ENCODE results near the gene P2RY8. TPM values are rescaled to one million over a fixed set of nuclear protein-coding genes. Genes with fewer than 3 reads are reported as not detected.
"Not testable (repeated sequence)": the region's sequence is repeated elsewhere in the genome, so short reads cannot be mapped to it uniquely, and the experiment has no call there.

The P2RY8 gene
- total RNA-seq, 1 donor: 114 TPM

- peak in 1 of 3 donors; percentile 30 for DNase-seq (ENCODE audit: low read depth in 2 of 3, low spot score in 2 of 3)
Measured at GRCh38 chrX:1546691-1547251, 9.8 kb upstream of the P2RY8 start.

- no peak for DNase-seq (ENCODE audit: low read depth in 2 of 3, low spot score in 2 of 3)
Measured at GRCh38 chrX:1545776-1546408, 8.9 kb upstream of the P2RY8 start.

GRCh38 chrX:1542994-1543725 is 6.2 kb upstream of the P2RY8 start:
- no peak for DNase-seq (ENCODE audit: low read depth in 2 of 3, low spot score in 2 of 3)

- DNase-seq (ENCODE audit: low read depth in 2 of 3, low spot score in 2 of 3): not testable (repeated sequence)
Measured at GRCh38 chrX:1539146-1539545, 2.2 kb upstream of the P2RY8 start.

GRCh38 chrX:1537716-1538090 is 718 bp upstream of the P2RY8 start:
- DNase-seq (ENCODE audit: low read depth in 2 of 3, low spot score in 2 of 3): not testable (repeated sequence)

GRCh38 chrX:1536712-1537030 is 314 bp downstream of the P2RY8 start:
- no peak for DNase-seq (ENCODE audit: low read depth in 2 of 3, low spot score in 2 of 3)

GRCh38 chrX:1535241-1536041 is 1.5 kb downstream of the P2RY8 start:
- peak in 2 of 3 donors; percentile 73 to 75 for DNase-seq (ENCODE audit: low read depth in 2 of 3, low spot score in 2 of 3)

- peak in 2 of 3 donors; percentile 18 to 51 for DNase-seq (ENCODE audit: low read depth in 2 of 3, low spot score in 2 of 3)
Measured at GRCh38 chrX:1534301-1535168, 2.5 kb downstream of the P2RY8 start.

GRCh38 chrX:1533058-1533457 is 3.9 kb downstream of the P2RY8 start:
- DNase-seq (ENCODE audit: low read depth in 2 of 3, low spot score in 2 of 3): peak in 1 of 3 donors; percentile 31

- no peak for DNase-seq (ENCODE audit: low read depth in 2 of 3, low spot score in 2 of 3)
Measured at GRCh38 chrX:1531096-1531890, 5.7 kb downstream of the P2RY8 start.

- DNase-seq (ENCODE audit: low read depth in 2 of 3, low spot score in 2 of 3): no peak
Measured at GRCh38 chrX:1529756-1530155, 7.2 kb downstream of the P2RY8 start.

- no peak for DNase-seq (ENCODE audit: low read depth in 2 of 3, low spot score in 2 of 3)
Measured at GRCh38 chrX:1529328-1529727, 7.7 kb downstream of the P2RY8 start.

- DNase-seq (ENCODE audit: low read depth in 2 of 3, low spot score in 2 of 3): no peak
Measured at GRCh38 chrX:1528884-1529203, 8.1 kb downstream of the P2RY8 start.

- DNase-seq (ENCODE audit: low read depth in 2 of 3, low spot score in 2 of 3): no peak
Measured at GRCh38 chrX:1528186-1528883, 8.7 kb downstream of the P2RY8 start.

- no peak for DNase-seq (ENCODE audit: low read depth in 2 of 3, low spot score in 2 of 3)
Measured at GRCh38 chrX:1527457-1527856, 9.5 kb downstream of the P2RY8 start.

GRCh38 chrX:1526565-1526964 is 10.4 kb downstream of the P2RY8 start:
- DNase-seq (ENCODE audit: low read depth in 2 of 3, low spot score in 2 of 3): no peak

GRCh38 chrX:1525583-1526355 is 11.2 kb downstream of the P2RY8 start:
- DNase-seq (ENCODE audit: low read depth in 2 of 3, low spot score in 2 of 3): no peak

GRCh38 chrX:1524874-1525582 is 12.0 kb downstream of the P2RY8 start:
- DNase-seq (ENCODE audit: low read depth in 2 of 3, low spot score in 2 of 3): no peak
